ENCODE results near the gene LRMDA.
"Not testable (repeated sequence)": the region's sequence is repeated elsewhere in the genome, so short reads cannot be mapped to it uniquely, and the experiment has no call there.

LRMDA gene

GRCh38 chr10:76115471-76116155 lies 684.2 kb downstream of the LRMDA start:
- DNase-seq: peak; percentile 7

DNA sequence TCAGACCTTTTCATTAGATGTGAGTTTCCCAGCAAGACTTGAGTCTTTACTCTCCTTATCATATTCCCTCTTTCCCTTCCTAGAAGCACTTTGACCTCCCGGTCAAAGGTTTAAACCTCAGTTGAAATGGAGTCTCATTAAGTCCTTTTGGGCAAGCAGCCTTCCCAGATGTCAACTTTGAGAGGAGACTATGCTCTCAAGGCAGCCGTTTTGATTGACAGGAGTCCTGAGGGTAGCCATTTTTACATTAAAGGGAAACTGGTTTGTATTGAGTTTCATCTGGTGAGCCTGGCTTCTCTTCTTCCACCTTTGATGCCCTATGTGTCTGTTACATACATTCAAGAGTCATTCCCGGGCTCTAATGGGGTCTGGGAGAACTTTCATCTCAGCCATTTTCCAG lies 685.1 kb downstream of the LRMDA start:
- no peak for DNase-seq

- DNase-seq: no peak
These were observed 686.5 kb downstream of the LRMDA start for GRCh38 chr10:76117949-76118348.

- no peak for DNase-seq
These were observed 687.6 kb downstream of the LRMDA start for GRCh38 chr10:76119036-76119435.

- DNase-seq: no peak
These were observed 688.1 kb downstream of the LRMDA start for GRCh38 chr10:76119515-76119914.

DNA sequence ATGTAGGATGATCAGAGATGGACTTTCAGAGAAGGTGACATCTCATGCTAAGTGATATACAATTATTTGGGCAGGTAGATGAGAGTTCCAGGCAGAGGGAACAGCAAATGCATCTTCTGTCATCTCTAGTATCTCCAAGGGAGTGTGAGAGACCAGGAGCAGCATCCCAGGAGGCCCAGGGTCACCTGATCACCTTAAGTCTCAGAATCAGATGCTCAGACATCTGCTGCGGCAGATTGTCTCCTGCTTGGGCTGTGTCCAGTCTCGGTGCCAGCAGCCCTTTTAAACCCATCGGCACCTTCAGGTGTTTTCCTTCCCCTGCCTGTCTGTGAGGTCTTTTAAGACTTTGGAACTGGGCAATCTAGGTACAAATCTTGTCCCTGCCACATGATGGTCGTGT lies 690.6 kb downstream of the LRMDA start:
- DNase-seq: no peak

GRCh38 chr10:76124280-76124679 lies 692.9 kb downstream of the LRMDA start:
- no peak for DNase-seq

DNA sequence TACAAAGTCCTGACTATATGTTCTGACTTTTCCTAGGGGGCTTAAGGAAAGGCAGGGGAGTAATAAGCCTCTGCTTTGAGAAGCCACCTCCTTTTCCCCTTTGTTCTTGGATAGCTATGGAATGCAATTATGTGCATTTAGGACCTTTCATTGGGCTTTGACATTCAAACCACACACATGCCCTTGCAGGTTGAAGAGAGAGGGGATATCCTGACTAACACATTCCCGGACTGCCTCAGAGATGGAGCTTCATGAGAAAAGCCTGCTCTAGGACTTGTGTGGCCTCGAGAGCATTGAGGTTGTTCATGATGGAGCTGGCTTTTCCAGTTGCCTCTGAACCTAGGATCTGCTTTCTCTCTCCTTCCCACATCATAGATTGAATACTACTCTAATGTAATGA lies 694.5 kb downstream of the LRMDA start:
- no peak for DNase-seq

DNA sequence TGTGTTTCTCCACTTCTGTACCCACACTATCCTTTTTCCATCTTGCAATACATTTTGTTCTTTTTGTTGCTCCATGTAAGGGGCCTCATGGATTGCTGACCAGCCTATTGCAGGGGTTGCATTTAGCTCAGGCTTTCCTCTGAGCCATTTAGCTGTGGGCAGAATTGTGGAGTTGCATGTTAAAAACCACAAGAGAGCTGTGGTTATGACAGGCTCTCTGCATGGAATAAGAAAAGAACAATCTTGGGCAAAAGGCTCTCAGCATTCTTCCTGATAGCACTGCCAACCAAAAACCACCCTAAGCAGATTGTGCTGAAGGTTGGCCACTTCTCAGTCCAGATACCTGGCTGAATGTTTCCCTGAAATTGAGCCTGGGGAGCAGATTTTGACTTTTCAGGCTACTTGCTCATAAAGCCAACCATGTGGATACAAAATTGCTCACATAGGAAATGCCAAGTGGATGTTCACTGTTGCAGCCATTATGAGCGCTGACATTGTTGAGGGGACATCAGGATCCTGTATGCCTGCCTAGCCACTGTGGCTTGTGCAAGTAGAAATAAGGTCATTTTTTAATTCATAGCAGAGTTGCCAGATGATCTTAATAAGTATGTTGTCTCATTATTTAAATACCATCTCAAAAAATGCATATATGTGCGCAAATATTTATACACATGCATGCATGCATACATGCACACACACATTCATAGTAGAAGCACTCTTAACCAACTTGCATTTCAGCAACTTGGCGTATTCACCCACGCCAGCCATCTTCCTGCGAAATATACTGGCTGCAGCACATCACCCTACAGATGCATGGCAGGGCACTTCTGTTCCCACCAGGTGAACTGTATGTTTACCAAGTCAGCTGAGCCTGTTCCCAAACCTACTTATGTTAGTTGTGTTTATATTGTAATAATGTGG lies 695.4 kb downstream of the LRMDA start:
- no peak for DNase-seq

DNA sequence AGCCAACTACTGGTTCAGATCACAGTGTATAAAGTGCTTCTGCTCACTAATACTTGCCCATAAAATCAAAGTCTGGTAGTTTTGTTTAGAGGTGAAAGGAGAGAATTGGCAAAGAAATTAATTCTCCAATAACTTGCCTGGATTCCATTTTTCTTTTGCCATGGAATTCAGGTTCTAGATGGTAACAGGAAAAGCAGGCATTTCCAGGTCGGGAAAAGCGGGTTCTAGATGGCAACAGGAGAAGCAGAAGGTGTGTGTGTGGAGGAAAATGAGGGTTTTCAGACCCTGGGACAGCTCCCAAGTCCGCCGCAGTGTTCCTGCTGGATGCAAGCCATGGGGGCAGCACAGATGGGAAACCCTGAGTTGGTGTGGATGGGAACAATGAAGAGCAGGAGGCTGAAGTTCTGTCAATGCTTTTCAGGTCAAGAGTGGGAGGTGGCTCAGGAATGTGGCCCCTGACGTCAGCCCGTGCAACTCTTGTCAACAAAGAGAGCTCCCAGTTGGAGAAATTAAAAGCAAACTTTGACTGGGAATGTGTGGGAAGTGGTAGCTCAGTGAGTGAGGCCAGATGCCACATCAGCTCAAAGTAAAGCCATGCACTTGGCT lies 696.7 kb downstream of the LRMDA start:
- no peak for DNase-seq

DNA sequence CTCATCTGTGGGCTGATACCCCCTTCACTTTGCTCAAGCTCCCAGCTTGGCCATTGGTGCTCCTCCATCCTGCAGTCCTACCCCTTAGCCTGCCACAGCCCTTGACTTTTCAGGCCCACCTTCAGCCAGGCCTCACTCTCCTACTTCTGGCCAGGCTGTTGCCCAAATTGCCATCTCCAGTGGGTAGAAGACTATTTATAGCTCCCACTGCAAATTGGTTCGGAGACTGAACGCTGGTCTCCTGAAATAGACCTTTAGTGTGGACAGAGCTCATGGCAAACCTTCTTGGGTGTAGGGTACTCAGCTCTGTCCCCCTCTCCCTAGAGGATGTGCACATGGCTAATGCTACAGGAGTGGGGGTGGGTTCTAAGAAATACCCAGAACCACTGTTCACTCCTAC lies 697.8 kb downstream of the LRMDA start:
- no peak for DNase-seq

GRCh38 chr10:76130892-76131291 lies 699.5 kb downstream of the LRMDA start:
- no peak for DNase-seq

DNA sequence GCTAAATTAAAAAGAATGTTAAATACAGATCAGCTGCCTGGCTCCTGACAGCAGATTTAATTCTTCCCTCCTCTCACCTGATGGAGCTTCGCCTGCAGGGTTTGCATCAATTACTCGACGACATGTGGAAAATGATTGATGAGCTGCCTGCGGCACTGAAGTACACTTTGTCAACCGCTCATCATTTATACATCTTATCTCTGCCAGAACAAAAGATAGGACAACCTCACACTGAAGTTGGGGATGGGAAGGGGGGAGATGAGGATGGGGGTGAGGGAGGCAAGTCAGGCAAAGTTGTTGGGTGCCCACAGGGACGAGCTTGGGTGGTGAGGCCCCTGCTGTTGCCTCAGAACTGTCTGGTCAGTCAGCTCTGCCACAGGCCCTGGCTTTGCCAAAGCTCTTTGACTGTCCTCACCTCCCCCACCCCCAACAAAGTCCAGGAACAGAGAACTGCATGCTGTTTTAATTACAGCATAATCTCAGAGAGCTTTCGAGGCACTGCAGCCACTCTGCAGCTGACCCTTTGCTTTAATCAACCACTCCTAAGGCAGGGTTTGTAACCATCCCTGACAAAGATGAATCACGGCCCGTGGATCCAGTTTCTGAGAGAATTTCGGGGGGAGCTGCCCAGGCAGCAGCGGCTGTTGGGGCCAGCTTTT lies 702.3 kb downstream of the LRMDA start:
- DNase-seq: no peak

- no peak for DNase-seq
These were observed 705.5 kb downstream of the LRMDA start for GRCh38 chr10:76136961-76137360.

- DNase-seq: no peak
These were observed 706.9 kb downstream of the LRMDA start for GRCh38 chr10:76138286-76138685.

GRCh38 chr10:76138906-76139305 lies 707.5 kb downstream of the LRMDA start:
- DNase-seq: no peak

GRCh38 chr10:76139431-76139830 lies 708.0 kb downstream of the LRMDA start:
- no peak for DNase-seq

GRCh38 chr10:76141376-76141775 lies 710.0 kb downstream of the LRMDA start:
- no peak for DNase-seq

DNA sequence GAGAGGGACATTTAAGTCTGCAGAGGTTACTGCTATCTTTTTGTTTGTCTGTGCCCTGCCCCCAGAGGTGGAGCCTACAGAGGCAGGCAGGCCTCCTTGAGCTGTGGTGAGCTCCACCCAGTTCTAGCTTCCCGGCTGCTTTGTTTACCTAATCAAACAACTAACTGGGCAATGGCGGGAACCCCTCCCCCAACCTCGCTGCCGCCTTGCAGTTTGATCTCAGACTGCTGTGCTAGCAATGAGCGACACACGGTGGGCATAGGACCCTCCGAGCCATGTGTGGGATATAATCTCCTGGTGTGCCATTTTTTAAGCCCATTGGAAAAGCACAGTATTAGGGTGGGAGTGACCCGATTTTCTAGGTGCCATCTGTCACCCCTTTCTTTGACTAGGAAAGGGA lies 716.8 kb downstream of the LRMDA start:
- not testable (repeated sequence) for DNase-seq

DNA sequence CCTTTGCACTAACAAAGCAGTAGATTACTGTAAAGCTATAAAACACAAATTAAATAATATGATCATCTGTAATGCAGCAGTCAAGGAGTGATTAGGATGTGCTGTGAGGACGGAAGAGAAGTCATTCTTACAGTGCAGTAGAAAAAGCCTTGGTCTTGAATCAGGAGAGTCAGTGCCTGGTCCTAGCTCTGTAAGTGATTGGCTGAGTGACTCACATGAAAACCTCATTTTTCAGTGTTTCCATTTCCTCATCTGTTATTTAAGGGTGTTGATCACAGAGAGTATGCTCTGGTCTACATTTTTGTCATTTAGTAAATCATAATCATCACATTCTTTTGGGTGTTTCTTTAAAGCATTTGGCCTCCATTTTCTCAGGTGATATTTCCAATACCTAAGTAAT lies 717.8 kb downstream of the LRMDA start:
- no peak for DNase-seq

DNA sequence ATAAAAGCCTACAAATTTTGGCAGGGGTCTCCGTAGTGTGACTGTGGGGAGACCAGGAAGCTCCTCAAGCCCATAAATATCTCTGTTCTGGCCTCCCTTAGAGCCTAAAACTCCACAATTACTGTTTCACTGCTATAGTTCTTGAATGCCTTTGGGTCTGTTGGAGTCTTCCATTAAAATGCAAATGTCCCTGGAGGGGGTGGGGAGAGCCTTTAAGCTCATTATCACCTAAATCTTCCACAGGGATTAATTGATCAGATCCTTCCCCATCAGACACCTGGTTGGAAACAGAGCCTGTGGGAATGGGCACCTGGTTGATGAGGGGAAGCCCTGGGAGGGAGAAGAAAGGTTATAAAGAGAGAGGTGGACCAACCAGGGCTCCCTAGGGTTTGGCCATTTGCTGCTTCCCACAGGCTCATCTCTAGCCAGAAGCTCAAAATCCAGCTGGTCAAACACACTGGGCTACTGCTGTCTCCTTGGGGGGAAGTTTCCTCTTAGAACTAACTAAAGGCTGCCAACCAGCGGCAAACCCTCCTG lies 718.2 kb downstream of the LRMDA start:
- DNase-seq: no peak

DNA sequence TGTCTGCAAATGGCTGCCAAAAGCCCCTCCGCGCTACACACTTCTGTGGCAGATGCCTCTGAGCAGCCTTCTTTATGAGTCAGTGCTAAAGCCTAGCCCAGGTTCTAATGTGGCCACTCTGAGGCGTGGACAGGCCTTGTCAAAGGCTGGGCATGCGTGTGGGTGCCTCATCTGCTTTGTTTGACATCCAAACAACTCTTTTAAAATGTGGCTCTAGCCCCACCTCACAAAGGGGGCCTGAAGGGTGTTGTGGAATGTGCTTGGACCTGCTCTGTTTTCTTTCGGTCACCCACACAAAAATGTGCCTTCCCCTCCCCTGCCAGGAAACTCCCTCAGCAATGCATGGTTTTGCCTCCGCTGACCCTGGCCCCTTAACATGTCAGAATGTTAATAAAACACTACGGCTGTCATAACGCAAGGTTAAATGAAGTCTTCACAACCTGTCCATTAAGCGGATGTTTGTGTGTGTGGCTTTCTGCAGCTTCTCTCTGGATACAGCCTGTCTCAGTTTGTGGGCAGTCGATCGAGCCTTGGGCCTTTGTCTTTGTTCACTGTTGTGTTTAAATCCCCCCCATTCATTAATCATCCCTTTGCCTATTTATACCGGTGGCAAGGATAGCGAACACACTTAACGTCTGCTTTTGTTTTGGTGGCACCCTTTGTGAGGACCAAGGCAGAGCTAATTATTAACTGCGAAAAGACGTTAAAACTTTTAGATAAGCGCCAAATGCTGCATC lies 718.9 kb downstream of the LRMDA start:
- DNase-seq: no peak
